ENCODE data around the gene NEK6. TPM values are rescaled to one million over a fixed set of nuclear protein-coding genes. Genes with fewer than 3 reads are reported as not detected.

NEK6 gene
- total RNA-seq: 10 to 100 TPM; 49.1 to 86.2 TPM
- 10 to 100 TPM; 19.0 to 57.2 TPM for polyA plus RNA-seq
- long read RNA-seq, donor 1, transcript NEK6-201 (10 exons, 3,447 nt): major isoform, 24 of 252 reads
- long read RNA-seq, donor 1, partial matches to known transcripts: 105 of 252 reads
- long read RNA-seq, donor 1, other reads (novel, unspliced or antisense): 121 of 252 reads
- long read RNA-seq, donor 2, transcript NEK6-201 (10 exons, 3,447 nt): major isoform, 11 of 183 reads
- long read RNA-seq, donor 2, partial matches to known transcripts: 78 of 183 reads
- long read RNA-seq, donor 2, other reads (novel, unspliced or antisense): 90 of 183 reads
- long read RNA-seq, donor 3, transcript NEK6-201 (10 exons, 3,447 nt): major isoform, 5 of 7 reads
- long read RNA-seq, donor 3, partial matches to known transcripts: 0 of 7 reads
- long read RNA-seq, donor 3, other reads (novel, unspliced or antisense): 0 of 7 reads
- long read RNA-seq, donor 4, partial matches to known transcripts: 0 of 3 reads
- long read RNA-seq, donor 4, other reads (novel, unspliced or antisense): 0 of 3 reads
- long read RNA-seq, donor 5, transcript NEK6-201 (10 exons, 3,447 nt): major isoform, 24 of 507 reads
- long read RNA-seq, donor 5, partial matches to known transcripts: 271 of 507 reads
- long read RNA-seq, donor 5, other reads (novel, unspliced or antisense): 210 of 507 reads

DNA sequence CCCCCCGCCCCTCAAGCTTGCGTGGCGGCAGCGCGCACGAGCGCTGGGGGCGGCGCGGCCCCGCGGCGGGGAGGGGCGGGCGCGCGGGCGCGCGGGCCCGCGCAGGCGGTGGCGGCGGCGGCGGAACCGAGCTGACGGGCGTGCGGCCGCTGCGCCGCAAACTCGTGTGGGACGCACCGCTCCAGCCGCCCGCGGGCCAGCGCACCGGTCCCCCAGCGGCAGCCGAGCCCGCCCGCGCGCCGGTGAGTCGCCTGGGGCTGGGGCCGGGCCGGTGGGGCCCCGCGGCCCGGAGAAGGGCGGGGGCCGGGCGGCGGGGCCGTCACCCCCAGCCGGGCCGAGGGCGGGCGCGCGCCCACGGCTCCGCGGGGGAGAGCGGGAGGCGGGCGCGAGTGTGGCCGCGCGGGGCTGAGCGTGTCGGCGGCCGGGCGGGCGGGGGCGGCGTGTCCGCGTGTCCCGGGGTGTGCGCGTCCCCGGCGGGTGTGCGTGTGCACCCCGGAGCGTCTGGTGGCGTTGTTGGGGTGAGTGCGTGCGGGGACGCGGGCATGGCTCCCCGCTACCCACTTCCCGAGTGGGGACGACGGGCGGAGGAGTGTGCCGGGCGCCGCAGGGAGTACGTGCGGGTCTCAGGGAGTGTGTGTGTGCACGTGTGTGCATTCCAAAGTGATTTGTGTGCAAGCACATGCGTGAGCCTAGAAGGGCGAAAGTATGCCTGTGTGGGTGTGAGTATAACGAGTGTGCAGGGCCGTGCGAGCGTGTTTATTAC, at the start of gene NEK6:
Gene NEK6 (plus strand): TSS at position 106 of the 763 bp plus-strand sequence. CDS start 44,016 bp downstream, outside the sequence.
- Histone ChIP-seq H3K4me3 (peak within 1 kb of the TSS; percentile 61), H3K27me3 (ENCODE audit: control insufficient read depth in 3 of 3, insufficient read depth in 3 of 3, low read length in 2 of 3) (no peaks in the 10 kb centered on the region), H3K27ac (ENCODE audit: low read depth in 1 of 2, low read length in 1 of 2) (peak within 1 kb of the TSS; percentile 58 to 87), H3K9me3 (ENCODE audit: control insufficient read depth in 4 of 4, insufficient read depth in 3 of 4, low read length in 3 of 4) (no peaks in the 10 kb centered on the region), H3K4me1 (ENCODE audit: control insufficient read depth in 5 of 5, insufficient read depth in 5 of 5, low read length in 5 of 5) (peaks cover 0 to 42% (median 31%) of the 10 kb centered on the region in 5 donors), H3K36me3 (ENCODE audit: control insufficient read depth in 4 of 4, insufficient read depth in 4 of 4, low read length in 4 of 4) (no peaks in the 10 kb centered on the region), H3K9ac (ENCODE audit: insufficient read depth in 1 of 2, low read length in 2 of 2) (peak within 1 kb of the TSS; percentile 87 to 91)
- WGBS, 2 donors: 0% methylated on average over 59 to 116 of the region's 116 CpGs
- DNase-seq: peak in 2 of 3 donors; percentile 44 to 59
- TF ChIP-seq, protein P1, sequence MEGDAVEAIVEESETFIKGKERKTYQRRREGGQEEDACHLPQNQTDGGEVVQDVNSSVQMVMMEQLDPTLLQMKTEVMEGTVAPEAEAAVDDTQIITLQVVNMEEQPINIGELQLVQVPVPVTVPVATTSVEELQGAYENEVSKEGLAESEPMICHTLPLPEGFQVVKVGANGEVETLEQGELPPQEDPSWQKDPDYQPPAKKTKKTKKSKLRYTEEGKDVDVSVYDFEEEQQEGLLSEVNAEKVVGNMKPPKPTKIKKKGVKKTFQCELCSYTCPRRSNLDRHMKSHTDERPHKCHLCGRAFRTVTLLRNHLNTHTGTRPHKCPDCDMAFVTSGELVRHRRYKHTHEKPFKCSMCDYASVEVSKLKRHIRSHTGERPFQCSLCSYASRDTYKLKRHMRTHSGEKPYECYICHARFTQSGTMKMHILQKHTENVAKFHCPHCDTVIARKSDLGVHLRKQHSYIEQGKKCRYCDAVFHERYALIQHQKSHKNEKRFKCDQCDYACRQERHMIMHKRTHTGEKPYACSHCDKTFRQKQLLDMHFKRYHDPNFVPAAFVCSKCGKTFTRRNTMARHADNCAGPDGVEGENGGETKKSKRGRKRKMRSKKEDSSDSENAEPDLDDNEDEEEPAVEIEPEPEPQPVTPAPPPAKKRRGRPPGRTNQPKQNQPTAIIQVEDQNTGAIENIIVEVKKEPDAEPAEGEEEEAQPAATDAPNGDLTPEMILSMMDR (IDR thresholded peaks at IDR 0.05; ENCODE audit: control extremely low read depth, extremely low read depth): no peak
- ATAC-seq (ENCODE audit: insufficient read depth, low FRiP score): peak; percentile 42

DNA sequence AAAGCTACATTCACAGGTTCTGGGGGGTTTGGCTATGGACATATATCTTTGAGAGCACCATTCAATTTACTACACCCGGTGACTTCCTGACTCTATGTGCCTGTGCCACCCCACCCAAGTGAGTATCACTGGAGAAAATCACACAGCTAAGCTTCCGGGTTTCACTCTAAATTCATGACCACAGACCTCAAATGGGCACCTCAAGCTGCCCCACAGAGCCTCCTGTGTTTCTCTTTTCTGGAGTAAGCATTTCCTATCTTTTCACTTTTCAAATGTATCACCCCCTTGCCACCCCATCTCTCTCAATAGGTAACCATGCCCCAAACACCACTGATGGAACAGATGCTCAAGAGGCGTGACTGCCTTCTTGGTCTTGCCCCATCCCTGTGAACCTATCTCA, 49.2 kb upstream of the NEK6 start:
- no peaks in the 10 kb centered on the region for H3K4me1 ChIP-seq (ENCODE audit: control insufficient read depth in 5 of 5, insufficient read depth in 5 of 5, low read length in 5 of 5)
- peaks cover 0 to 5% (median 0%) of the 10 kb centered on the region in 4 donors for H3K9me3 ChIP-seq (ENCODE audit: control insufficient read depth in 4 of 4, insufficient read depth in 3 of 4, low read length in 3 of 4)
- H3K9ac ChIP-seq (ENCODE audit: insufficient read depth in 1 of 2, low read length in 2 of 2): no peak overlapping the region
- H3K27ac ChIP-seq (ENCODE audit: low read depth in 1 of 2, low read length in 1 of 2): no peak overlapping the region
- DNase-seq: no peak
- ATAC-seq (ENCODE audit: insufficient read depth, low FRiP score): no peak
- WGBS, 2 donors: 41 to 66% methylated on average over 3 of the region's 3 CpGs
- H3K36me3 ChIP-seq (ENCODE audit: control insufficient read depth in 4 of 4, insufficient read depth in 4 of 4, low read length in 4 of 4): no peaks in the 10 kb centered on the region
- TF ChIP-seq, protein P1 (IDR thresholded peaks at IDR 0.05; ENCODE audit: control extremely low read depth, extremely low read depth): no peak
- no peak overlapping the region for H3K4me3 ChIP-seq
- no peaks in the 10 kb centered on the region for H3K27me3 ChIP-seq (ENCODE audit: control insufficient read depth in 3 of 3, insufficient read depth in 3 of 3, low read length in 2 of 3)

DNA sequence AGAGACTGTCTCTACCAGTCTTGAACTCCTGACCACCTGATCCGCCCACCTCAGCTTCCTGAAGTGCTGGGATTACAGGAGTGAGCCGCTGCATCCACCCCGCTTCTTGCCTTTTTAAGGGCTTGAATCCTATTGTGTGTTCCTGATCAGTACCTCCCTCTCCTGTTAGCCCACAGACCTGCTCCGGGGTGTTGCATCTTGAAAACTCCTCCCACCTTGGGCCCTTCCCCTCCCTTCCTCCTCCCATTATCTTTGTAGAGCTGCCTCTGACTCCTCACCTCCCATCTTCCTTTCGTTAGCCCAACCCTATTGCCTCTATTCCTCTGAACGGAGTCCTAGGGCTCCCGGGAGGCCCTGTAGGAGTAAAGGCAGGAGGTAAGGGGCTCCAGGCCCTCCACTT, 48.5 kb upstream of the NEK6 start:
- Histone ChIP-seq H3K4me3 (no peak overlapping the region), H3K27ac (ENCODE audit: low read depth in 1 of 2, low read length in 1 of 2) (no peak overlapping the region), H3K27me3 (ENCODE audit: control insufficient read depth in 3 of 3, insufficient read depth in 3 of 3, low read length in 2 of 3) (no peaks in the 10 kb centered on the region), H3K4me1 (ENCODE audit: control insufficient read depth in 5 of 5, insufficient read depth in 5 of 5, low read length in 5 of 5) (peaks cover 0 to 3% (median 0%) of the 10 kb centered on the region in 5 donors), H3K9me3 (ENCODE audit: control insufficient read depth in 4 of 4, insufficient read depth in 3 of 4, low read length in 3 of 4) (peaks cover 0 to 5% (median 0%) of the 10 kb centered on the region in 4 donors), H3K9ac (ENCODE audit: insufficient read depth in 1 of 2, low read length in 2 of 2) (no peak overlapping the region), H3K36me3 (ENCODE audit: control insufficient read depth in 4 of 4, insufficient read depth in 4 of 4, low read length in 4 of 4) (no peaks in the 10 kb centered on the region)
- no peak for DNase-seq
- WGBS, 2 donors: 85 to 87% methylated on average over 7 of the region's 7 CpGs
- TF ChIP-seq, protein P1 (IDR thresholded peaks at IDR 0.05; ENCODE audit: control extremely low read depth, extremely low read depth): no peak
- no peak for ATAC-seq (ENCODE audit: insufficient read depth, low FRiP score)
